Neural cell (in vitro differentiated cells): ENCODE results near the gene SMCO4. TPM values are rescaled to one million over a fixed set of nuclear protein-coding genes. Genes with fewer than 3 reads are reported as not detected.

Experiments
- H2AFZ ChIP-seq: fragments of 200-600, 300-800 bp; sonication (generic), shearing (Covaris generic); 2 replicates; pipeline ENCODE4 v1.6.0; 2014; ENCODE audit warnings: low read depth, mild to moderate bottlenecking, antibody characterized with exemption, low read length, moderate library complexity
- H3F3A ChIP-seq: fragments of 200-600 bp; shearing (Covaris generic); 2 replicates; pipeline ENCODE4 v1.6.1; 2016; ENCODE audit warnings: mild to moderate bottlenecking, moderate library complexity, mixed read lengths, antibody characterized with exemption, low read length; ENCODE audit not compliant: insufficient read depth, poor library complexity, severe bottlenecking
- H3K27ac ChIP-seq: fragments of 200-600, 300-800 bp; sonication (generic), shearing (Covaris generic); 2 replicates; pipeline ENCODE4 v1.5.1; 2014; ENCODE audit warnings: mild to moderate bottlenecking, low read length, moderate library complexity
- H3K27me3 ChIP-seq: fragments of 300-800, 200-600 bp; sonication (generic), shearing (Covaris generic); 2 replicates; pipeline ENCODE4 v1.6.0; 2014; ENCODE audit warnings: mild to moderate bottlenecking, low read depth, low read length, moderate library complexity; ENCODE audit not compliant: insufficient read depth
- H3K36me3 ChIP-seq: fragments of 300-800, 200-600 bp; sonication (generic), shearing (Covaris generic); 2 replicates; pipeline ENCODE4 v1.5.1; 2014; ENCODE audit warnings: mild to moderate bottlenecking, antibody characterized with exemption, low read length, moderate library complexity; ENCODE audit not compliant: insufficient read depth
- H3K4me2 ChIP-seq: fragments of 300-800, 200-600 bp; sonication (generic), shearing (Covaris generic); 2 replicates; pipeline ENCODE4 v1.6.0; 2014; ENCODE audit warnings: mild to moderate bottlenecking, low read length
- H3K4me3 ChIP-seq: fragments of 300-800, 200-600 bp; sonication (generic), shearing (Covaris generic); 2 replicates; pipeline ENCODE4 v1.5.1; 2014; ENCODE audit warnings: mild to moderate bottlenecking, low read length, moderate library complexity
- H3K79me2 ChIP-seq: fragments of 200-600 bp; shearing (Covaris generic); replicated peaks from 2 replicates; pipeline ENCODE4 v1.6.0; 2014; ENCODE audit warnings: mild to moderate bottlenecking, low read length, moderate library complexity; ENCODE audit not compliant: insufficient read depth
- H3K9ac ChIP-seq: fragments of 300-800, 200-600 bp; sonication (generic), shearing (Covaris generic); 2 replicates; pipeline ENCODE4 v1.6.1; 2016; ENCODE audit warnings: mild to moderate bottlenecking, low read length, mixed read lengths
- H3K9me2 ChIP-seq: fragments of 200-600 bp; shearing (Covaris generic); 2 replicates; pipeline ENCODE4 v1.6.1; 2016; ENCODE audit warnings: mild to moderate bottlenecking, low read length, mixed read lengths; ENCODE audit not compliant: insufficient read depth
- H3K9me3 ChIP-seq: fragments of 200-600, 300-800 bp; sonication (generic), shearing (Covaris generic); 2 replicates; pipeline ENCODE4 v1.6.1; 2016; ENCODE audit warnings: mild to moderate bottlenecking, mixed run types, low read length, moderate library complexity, mixed read lengths
- H4K20me1 ChIP-seq: fragments of 200-600 bp; shearing (Covaris generic); 2 replicates; pipeline ENCODE4 v1.6.1; 2016; ENCODE audit warnings: mild to moderate bottlenecking, mixed run types; ENCODE audit not compliant: insufficient read depth
- EP300 ChIP-seq: fragments of 450-650 bp; conservative IDR thresholded peaks from 2 replicates; pipeline ENCODE4 v1.6.1; 2014; ENCODE audit warnings: antibody characterized with exemption, mild to moderate bottlenecking, moderate library complexity; ENCODE audit not compliant: poor library complexity, severe bottlenecking
- EZH2 ChIP-seq: fragments of 200-600, 300-800 bp; shearing (Covaris generic), sonication (generic); IDR thresholded peaks from 2 replicates; pipeline ENCODE4 v1.6.1; 2014; ENCODE audit warnings: antibody characterized with exemption, low read length, borderline replicate concordance, mild to moderate bottlenecking; ENCODE audit not compliant: insufficient read depth, poor library complexity, severe bottlenecking
- MXI1 ChIP-seq: fragments of 450-650 bp; conservative IDR thresholded peaks from 2 replicates; pipeline ENCODE4 v1.6.1; 2014; ENCODE audit warnings: antibody characterized with exemption, mild to moderate bottlenecking; ENCODE audit not compliant: poor library complexity, severe bottlenecking
- POLR2AphosphoS5 ChIP-seq: IDR thresholded peaks from 2 replicates; pipeline ENCODE4 v1.6.1; 2012
- RAD21 ChIP-seq: fragments of 450-650 bp; conservative IDR thresholded peaks from 2 replicates; pipeline ENCODE4 v1.6.1; 2014; ENCODE audit warnings: antibody characterized with exemption, mild to moderate bottlenecking, moderate library complexity
- REST ChIP-seq: IDR thresholded peaks from 2 replicates; pipeline ENCODE4 v1.6.1; 2012; ENCODE audit warnings: borderline replicate concordance
- SMC3 ChIP-seq: fragments of 450-650 bp; conservative IDR thresholded peaks from 2 replicates; pipeline ENCODE4 v1.6.1; 2014; ENCODE audit warnings: antibody characterized with exemption, mild to moderate bottlenecking, moderate library complexity; ENCODE audit not compliant: poor library complexity
- TAF1 ChIP-seq: IDR thresholded peaks from 2 replicates; pipeline ENCODE4 v1.6.1; 2012; ENCODE audit warnings: low read depth
- polyA plus RNA-seq: library from polyadenylated mRNA; depleted of rRNA; stranded (reverse); fragments of >200 nt; gene quantifications from 2 replicates; pipeline ENCODE4 v1.2.3, GENCODE V29; 2014
- TF ChIP-seq, protein P1 (sequence below): fragments of 450-650 bp; IDR thresholded peaks from 2 replicates; pipeline ENCODE4 v1.5.1; 2014; ENCODE audit warnings: antibody characterized with exemption, mild to moderate bottlenecking, moderate library complexity; ENCODE audit not compliant: poor library complexity, severe bottlenecking

SMCO4 gene
- polyA plus RNA-seq, 1 donor from 2014 or later: 10.0 TPM

DNA sequence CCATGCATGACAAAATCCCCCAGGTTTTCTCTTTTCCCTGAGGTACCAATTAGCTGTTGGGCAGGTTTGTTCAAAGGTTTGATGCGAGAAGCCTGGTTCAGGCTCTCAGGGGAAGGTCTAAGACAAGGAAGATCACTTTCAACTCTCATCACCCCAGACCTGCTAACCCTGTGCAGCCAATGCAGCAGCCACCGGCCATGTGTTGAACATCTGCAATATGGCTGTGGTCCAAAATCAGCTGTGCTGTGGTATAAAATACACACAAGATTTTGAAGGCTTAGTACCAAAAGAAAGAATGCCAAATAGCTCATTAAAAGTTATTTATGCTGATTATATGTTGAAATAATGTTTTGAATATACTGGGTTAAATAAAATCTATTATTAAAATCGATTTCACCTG is 58.5 kb downstream of the SMCO4 start:
- Histone ChIP-seq H3K27ac (no peak overlapping the region), H3K4me2 (no peak overlapping the region), H3K36me3 (no peaks in the 10 kb centered on the region), H3K27me3 (no peaks in the 10 kb centered on the region), H3K4me3 (no peak overlapping the region), H3K9me3 (no peaks in the 10 kb centered on the region), H3K9ac (no peak overlapping the region), H3K9me2 (no peaks in the 10 kb centered on the region), H2AFZ (no peak overlapping the region), H4K20me1 (no peaks in the 10 kb centered on the region), H3K79me2 (no peaks in the 10 kb centered on the region), H3F3A (no peaks in the 10 kb centered on the region)
- TF ChIP-seq EZH2 (no peak), MXI1 (no peak), EP300 (no peak), SMC3 (no peak)

DNA sequence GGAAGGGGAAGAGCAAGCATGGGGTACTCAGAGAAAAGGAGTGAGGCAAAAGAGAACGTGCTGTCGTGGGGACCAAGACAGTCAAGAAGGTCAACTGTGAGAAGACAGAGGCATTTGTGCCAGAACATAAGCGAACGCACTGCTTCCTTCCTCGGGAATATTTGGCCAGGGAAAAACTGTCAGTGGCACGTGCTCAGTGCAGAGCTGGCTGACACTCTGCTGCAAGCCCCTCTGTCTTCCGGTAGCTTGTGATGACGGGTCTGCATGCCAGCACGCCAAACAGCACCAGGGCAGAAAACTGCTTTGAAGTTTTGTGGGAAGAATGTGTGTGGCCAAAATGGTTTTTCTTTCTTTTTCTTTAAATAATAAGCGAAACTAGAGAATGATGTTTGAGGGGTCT is 60.6 kb downstream of the SMCO4 start:
- H3K9ac ChIP-seq: no peak overlapping the region
- no peak overlapping the region for H3K4me3 ChIP-seq
- no peaks in the 10 kb centered on the region for H3K36me3 ChIP-seq
- H3K9me3 ChIP-seq: no peaks in the 10 kb centered on the region
- H3K27me3 ChIP-seq: no peaks in the 10 kb centered on the region
- H3F3A ChIP-seq: peaks cover under 1% of the 10 kb centered on the region
- H3K9me2 ChIP-seq: no peaks in the 10 kb centered on the region
- no peak overlapping the region for H2AFZ ChIP-seq
- no peak overlapping the region for H3K27ac ChIP-seq
- H3K4me2 ChIP-seq: no peak overlapping the region
- no peaks in the 10 kb centered on the region for H4K20me1 ChIP-seq
- H3K79me2 ChIP-seq: no peaks in the 10 kb centered on the region
- TF ChIP-seq POLR2AphosphoS5 (no peak), REST (no peak), TAF1 (no peak), SMC3 (no peak), EZH2 (no peak), RAD21 (no peak), MXI1 (no peak), EP300 (no peak)
- TF ChIP-seq, protein P1, sequence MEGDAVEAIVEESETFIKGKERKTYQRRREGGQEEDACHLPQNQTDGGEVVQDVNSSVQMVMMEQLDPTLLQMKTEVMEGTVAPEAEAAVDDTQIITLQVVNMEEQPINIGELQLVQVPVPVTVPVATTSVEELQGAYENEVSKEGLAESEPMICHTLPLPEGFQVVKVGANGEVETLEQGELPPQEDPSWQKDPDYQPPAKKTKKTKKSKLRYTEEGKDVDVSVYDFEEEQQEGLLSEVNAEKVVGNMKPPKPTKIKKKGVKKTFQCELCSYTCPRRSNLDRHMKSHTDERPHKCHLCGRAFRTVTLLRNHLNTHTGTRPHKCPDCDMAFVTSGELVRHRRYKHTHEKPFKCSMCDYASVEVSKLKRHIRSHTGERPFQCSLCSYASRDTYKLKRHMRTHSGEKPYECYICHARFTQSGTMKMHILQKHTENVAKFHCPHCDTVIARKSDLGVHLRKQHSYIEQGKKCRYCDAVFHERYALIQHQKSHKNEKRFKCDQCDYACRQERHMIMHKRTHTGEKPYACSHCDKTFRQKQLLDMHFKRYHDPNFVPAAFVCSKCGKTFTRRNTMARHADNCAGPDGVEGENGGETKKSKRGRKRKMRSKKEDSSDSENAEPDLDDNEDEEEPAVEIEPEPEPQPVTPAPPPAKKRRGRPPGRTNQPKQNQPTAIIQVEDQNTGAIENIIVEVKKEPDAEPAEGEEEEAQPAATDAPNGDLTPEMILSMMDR: no peak

DNA sequence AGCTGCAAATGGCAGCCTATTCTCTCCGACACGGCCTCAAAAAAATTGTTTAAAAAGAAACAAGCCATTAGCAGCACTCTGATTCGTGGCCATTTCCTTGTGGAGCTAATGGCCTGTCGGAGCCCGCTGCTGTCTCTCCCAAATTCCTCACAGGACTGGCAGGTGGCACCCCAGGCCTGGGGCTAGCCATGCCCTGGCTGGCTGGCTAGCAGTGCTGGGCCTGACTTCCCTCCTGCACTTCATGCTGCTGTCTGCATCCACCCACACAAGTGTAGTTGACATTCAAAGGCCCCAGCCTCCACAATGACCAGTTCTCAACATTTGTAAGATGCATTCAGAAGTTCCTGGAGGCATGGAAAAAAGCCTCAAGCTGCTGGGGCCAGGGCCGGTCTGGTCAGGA is 61.5 kb downstream of the SMCO4 start:
- Histone ChIP-seq H3K36me3 (no peaks in the 10 kb centered on the region), H3K9me3 (no peaks in the 10 kb centered on the region), H3K27me3 (no peaks in the 10 kb centered on the region), H3K27ac (no peak overlapping the region), H3K9ac (no peak overlapping the region), H3K4me3 (no peak overlapping the region), H3K79me2 (no peaks in the 10 kb centered on the region), H4K20me1 (no peaks in the 10 kb centered on the region), H3F3A (peaks cover 6% of the 10 kb centered on the region), H2AFZ (no peak overlapping the region), H3K9me2 (no peaks in the 10 kb centered on the region), H3K4me2 (no peak overlapping the region)
- no peak for TF ChIP-seq POLR2AphosphoS5
- TF ChIP-seq REST: no peak
- no peak for TF ChIP-seq MXI1
- no peak for TF ChIP-seq RAD21
- no peak for TF ChIP-seq EZH2
